OCI-LY1 (cell line): ENCODE results near the gene NSG1.

ENCODE experiments used
- H2AFZ ChIP-seq: fragments of 200-600 bp; sonication (generic), shearing (Covaris generic); 2 replicates; pipeline ENCODE4 v1.6.0; 2014; ENCODE audit warnings: antibody characterized with exemption, mild to moderate bottlenecking, low read length
- H3F3A ChIP-seq: fragments of 200-600 bp; sonication (generic), shearing (Covaris generic); 2 replicates; pipeline ENCODE4 v1.6.0; 2014; ENCODE audit warnings: mild to moderate bottlenecking, antibody characterized with exemption, low read length, moderate library complexity; ENCODE audit not compliant: insufficient read depth
- H3K27ac ChIP-seq: fragments of 200-600 bp; sonication (generic); 2 replicates; pipeline ENCODE4 v1.5.1; 2014; ENCODE audit warnings: low read length, mixed run types, mild to moderate bottlenecking, low read depth; ENCODE audit not compliant: poor library complexity, severe bottlenecking
- H3K27me3 ChIP-seq: fragments of 200-600 bp; sonication (generic); 2 replicates; pipeline ENCODE4 v1.6.0; 2014; ENCODE audit warnings: antibody characterized with exemption, mild to moderate bottlenecking, low read length, moderate library complexity; ENCODE audit not compliant: insufficient read depth
- H3K36me3 ChIP-seq: fragments of 200-600 bp; sonication (generic); 2 replicates; pipeline ENCODE4 v1.6.1; 2014; ENCODE audit warnings: mild to moderate bottlenecking, antibody characterized with exemption, low read length, moderate library complexity, mixed read lengths; ENCODE audit not compliant: insufficient read depth
- H3K4me1 ChIP-seq: fragments of 200-600 bp; sonication (generic); 2 replicates; pipeline ENCODE4 v1.5.1; 2014; ENCODE audit warnings: mild to moderate bottlenecking, low read length, moderate library complexity; ENCODE audit not compliant: insufficient read depth, severe bottlenecking
- H3K4me2 ChIP-seq: fragments of 200-600 bp; sonication (generic), shearing (Covaris generic); 2 replicates; pipeline ENCODE4 v1.6.1; 2014; ENCODE audit warnings: low read length
- H3K4me3 ChIP-seq: fragments of 200-600 bp; sonication (generic); 2 replicates; pipeline ENCODE4 v1.5.1; 2014; ENCODE audit warnings: low read length, low read depth, mild to moderate bottlenecking, mixed read lengths; ENCODE audit not compliant: poor library complexity, severe bottlenecking
- H3K79me2 ChIP-seq: fragments of 200-600 bp; shearing (Covaris generic); 2 replicates; pipeline ENCODE4 v1.6.1; 2016; ENCODE audit warnings: mixed run types, low read length, mixed read lengths; ENCODE audit not compliant: insufficient read depth
- H3K9ac ChIP-seq: fragments of 200-600 bp; sonication (generic), shearing (Covaris generic); 2 replicates; pipeline ENCODE4 v1.6.1; 2014; ENCODE audit warnings: mild to moderate bottlenecking, low read length, mixed read lengths
- H3K9me2 ChIP-seq: fragments of 200-600 bp; sonication (generic), shearing (Covaris generic); 2 replicates; pipeline ENCODE4 v1.6.1; 2014; ENCODE audit warnings: low read depth, mild to moderate bottlenecking, low read length, mixed read lengths
- H3K9me3 ChIP-seq: fragments of 200-600 bp; shearing (Covaris generic); 2 replicates; pipeline ENCODE4 v1.6.1; 2014; ENCODE audit warnings: low read length, mixed read lengths
- H4K20me1 ChIP-seq: fragments of 200-600 bp; sonication (generic), shearing (Covaris generic); 2 replicates; pipeline ENCODE4 v1.6.0; 2016; ENCODE audit warnings: mild to moderate bottlenecking, low read length; ENCODE audit not compliant: insufficient read depth
- CTCF ChIP-seq: fragments of 200-600 bp; sonication (generic), shearing (Covaris generic); IDR thresholded peaks from 2 replicates; pipeline ENCODE4 v1.5.1; 2017; ENCODE audit warnings: mild to moderate bottlenecking, antibody characterized with exemption, low read length, moderate library complexity, mixed read lengths
- EZH2 ChIP-seq: fragments of 200-600 bp; sonication (generic), shearing (Covaris generic); IDR thresholded peaks from 2 replicates; pipeline ENCODE4 v1.8.0; 2017; ENCODE audit warnings: borderline replicate concordance, mixed run types, mild to moderate bottlenecking, antibody characterized with exemption, low read length, moderate library complexity, mixed read lengths

NSG1 gene

GRCh38 chr4:4413806-4414205 lies 26.9 kb downstream of the NSG1 start:
- H3K4me2 ChIP-seq: no peak overlapping the region
- TF ChIP-seq CTCF: no peak
- no peak for TF ChIP-seq EZH2
- H3K9ac ChIP-seq: no peak overlapping the region
- no peaks in the 10 kb centered on the region for H3K79me2 ChIP-seq
- H3K4me3 ChIP-seq: no peak overlapping the region
- H4K20me1 ChIP-seq: no peaks in the 10 kb centered on the region
- H3K9me2 ChIP-seq: no peaks in the 10 kb centered on the region
- peaks cover 49% of the 10 kb centered on the region for H3K36me3 ChIP-seq
- H3K9me3 ChIP-seq: no peaks in the 10 kb centered on the region
- H3K27me3 ChIP-seq: no peaks in the 10 kb centered on the region
- H2AFZ ChIP-seq: no peak overlapping the region
- H3K4me1 ChIP-seq: no peaks in the 10 kb centered on the region
- H3F3A ChIP-seq: no peaks in the 10 kb centered on the region
- no peak overlapping the region for H3K27ac ChIP-seq

GRCh38 chr4:4415107-4415805 lies 28.4 kb downstream of the NSG1 start:
- Histone ChIP-seq H2AFZ (no peak overlapping the region), H3K4me1 (no peaks in the 10 kb centered on the region), H3K9me2 (no peaks in the 10 kb centered on the region), H3K4me3 (no peak overlapping the region), H3F3A (no peaks in the 10 kb centered on the region), H4K20me1 (no peaks in the 10 kb centered on the region), H3K36me3 (peaks cover 49% of the 10 kb centered on the region), H3K27me3 (no peaks in the 10 kb centered on the region), H3K4me2 (no peak overlapping the region), H3K79me2 (no peaks in the 10 kb centered on the region), H3K27ac (no peak overlapping the region), H3K9ac (no peak overlapping the region), H3K9me3 (no peaks in the 10 kb centered on the region)
- TF ChIP-seq CTCF: no peak
- TF ChIP-seq EZH2: no peak

GRCh38 chr4:4415806-4416805 lies 29.2 kb downstream of the NSG1 start:
- no peaks in the 10 kb centered on the region for H3K9me3 ChIP-seq
- no peaks in the 10 kb centered on the region for H3K4me1 ChIP-seq
- peaks cover 47% of the 10 kb centered on the region for H3K36me3 ChIP-seq
- no peaks in the 10 kb centered on the region for H3K9me2 ChIP-seq
- no peak overlapping the region for H3K4me2 ChIP-seq
- H3K4me3 ChIP-seq: no peak overlapping the region
- H3F3A ChIP-seq: no peaks in the 10 kb centered on the region
- H2AFZ ChIP-seq: no peak overlapping the region
- H4K20me1 ChIP-seq: no peaks in the 10 kb centered on the region
- H3K27me3 ChIP-seq: no peaks in the 10 kb centered on the region
- TF ChIP-seq CTCF (no peak), EZH2 (no peak)
- no peaks in the 10 kb centered on the region for H3K79me2 ChIP-seq
- H3K27ac ChIP-seq: no peak overlapping the region
- H3K9ac ChIP-seq: no peak overlapping the region
